OCI-LY1 (cell line): ENCODE results near the gene CHSY1.

Experiments
- H2AFZ ChIP-seq: fragments of 200-600 bp; sonication (generic), shearing (Covaris generic); 2 replicates; pipeline ENCODE4 v1.6.0; 2014; ENCODE audit warnings: antibody characterized with exemption, mild to moderate bottlenecking, low read length
- H3F3A ChIP-seq: fragments of 200-600 bp; sonication (generic), shearing (Covaris generic); 2 replicates; pipeline ENCODE4 v1.6.0; 2014; ENCODE audit warnings: mild to moderate bottlenecking, antibody characterized with exemption, low read length, moderate library complexity; ENCODE audit not compliant: insufficient read depth
- H3K27ac ChIP-seq: fragments of 200-600 bp; sonication (generic); 2 replicates; pipeline ENCODE4 v1.5.1; 2014; ENCODE audit warnings: low read length, mixed run types, mild to moderate bottlenecking, low read depth; ENCODE audit not compliant: poor library complexity, severe bottlenecking
- H3K27me3 ChIP-seq: fragments of 200-600 bp; sonication (generic); 2 replicates; pipeline ENCODE4 v1.6.0; 2014; ENCODE audit warnings: antibody characterized with exemption, mild to moderate bottlenecking, low read length, moderate library complexity; ENCODE audit not compliant: insufficient read depth
- H3K36me3 ChIP-seq: fragments of 200-600 bp; sonication (generic); 2 replicates; pipeline ENCODE4 v1.6.1; 2014; ENCODE audit warnings: mild to moderate bottlenecking, antibody characterized with exemption, low read length, moderate library complexity, mixed read lengths; ENCODE audit not compliant: insufficient read depth
- H3K4me1 ChIP-seq: fragments of 200-600 bp; sonication (generic); 2 replicates; pipeline ENCODE4 v1.5.1; 2014; ENCODE audit warnings: mild to moderate bottlenecking, low read length, moderate library complexity; ENCODE audit not compliant: insufficient read depth, severe bottlenecking
- H3K4me2 ChIP-seq: fragments of 200-600 bp; sonication (generic), shearing (Covaris generic); 2 replicates; pipeline ENCODE4 v1.6.1; 2014; ENCODE audit warnings: low read length
- H3K4me3 ChIP-seq: fragments of 200-600 bp; sonication (generic); 2 replicates; pipeline ENCODE4 v1.5.1; 2014; ENCODE audit warnings: low read length, low read depth, mild to moderate bottlenecking, mixed read lengths; ENCODE audit not compliant: poor library complexity, severe bottlenecking
- H3K79me2 ChIP-seq: fragments of 200-600 bp; shearing (Covaris generic); 2 replicates; pipeline ENCODE4 v1.6.1; 2016; ENCODE audit warnings: mixed run types, low read length, mixed read lengths; ENCODE audit not compliant: insufficient read depth
- H3K9ac ChIP-seq: fragments of 200-600 bp; sonication (generic), shearing (Covaris generic); 2 replicates; pipeline ENCODE4 v1.6.1; 2014; ENCODE audit warnings: mild to moderate bottlenecking, low read length, mixed read lengths
- H3K9me2 ChIP-seq: fragments of 200-600 bp; sonication (generic), shearing (Covaris generic); 2 replicates; pipeline ENCODE4 v1.6.1; 2014; ENCODE audit warnings: low read depth, mild to moderate bottlenecking, low read length, mixed read lengths
- H3K9me3 ChIP-seq: fragments of 200-600 bp; shearing (Covaris generic); 2 replicates; pipeline ENCODE4 v1.6.1; 2014; ENCODE audit warnings: low read length, mixed read lengths
- H4K20me1 ChIP-seq: fragments of 200-600 bp; sonication (generic), shearing (Covaris generic); 2 replicates; pipeline ENCODE4 v1.6.0; 2016; ENCODE audit warnings: mild to moderate bottlenecking, low read length; ENCODE audit not compliant: insufficient read depth
- EZH2 ChIP-seq: fragments of 200-600 bp; sonication (generic), shearing (Covaris generic); IDR thresholded peaks from 2 replicates; pipeline ENCODE4 v1.8.0; 2017; ENCODE audit warnings: borderline replicate concordance, mixed run types, mild to moderate bottlenecking, antibody characterized with exemption, low read length, moderate library complexity, mixed read lengths
- TF ChIP-seq, protein P1 (sequence below): fragments of 200-600 bp; sonication (generic), shearing (Covaris generic); IDR thresholded peaks from 2 replicates; pipeline ENCODE4 v1.5.1; 2017; ENCODE audit warnings: mild to moderate bottlenecking, antibody characterized with exemption, low read length, moderate library complexity, mixed read lengths

CHSY1 gene

DNA sequence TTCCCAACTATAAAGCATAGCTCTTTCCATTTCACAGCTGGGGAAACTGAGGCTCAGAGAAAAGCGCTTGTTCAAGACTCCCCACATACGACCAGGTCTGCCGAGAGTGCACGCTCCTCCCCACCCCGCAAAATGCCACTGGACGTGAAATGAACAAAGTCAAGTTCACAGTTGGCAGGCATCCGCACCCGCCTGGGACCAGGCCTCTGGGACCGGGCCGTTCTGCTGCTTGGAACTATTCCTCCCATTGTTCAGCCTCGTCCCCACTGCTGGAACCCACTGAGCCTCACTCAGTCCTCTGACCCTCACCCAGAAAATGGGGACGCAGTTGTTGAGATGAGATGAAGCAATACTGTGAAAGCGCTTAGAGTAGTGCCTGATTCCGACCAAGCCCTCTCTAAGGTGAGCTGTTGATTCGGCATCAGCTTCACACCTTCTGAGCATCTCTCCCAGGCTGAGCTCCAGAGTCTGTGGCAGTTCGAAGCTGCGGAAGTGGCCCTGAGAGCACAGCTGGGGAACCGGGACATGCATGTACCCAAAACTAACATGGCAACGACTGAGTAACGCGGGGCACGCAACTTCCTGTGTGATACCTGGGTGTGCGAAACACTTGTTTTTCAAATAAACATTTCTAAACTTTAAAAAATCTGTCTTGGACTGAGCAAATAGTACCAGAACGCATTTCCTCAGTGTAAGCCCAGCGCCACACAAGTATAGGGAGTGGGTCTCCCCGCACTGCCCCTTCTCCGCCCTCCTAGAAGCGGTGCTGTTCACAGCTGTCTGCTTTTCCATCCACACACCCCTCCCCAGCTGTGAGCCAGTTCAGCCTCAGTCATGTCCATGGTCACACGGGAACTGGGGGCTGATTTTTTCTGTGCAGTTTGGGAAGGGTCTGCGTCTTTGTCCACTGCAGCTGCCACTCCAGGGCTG is 93.4 kb downstream of the CHSY1 start:
- no peak overlapping the region for H3K4me2 ChIP-seq
- no peak overlapping the region for H2AFZ ChIP-seq
- no peaks in the 10 kb centered on the region for H3F3A ChIP-seq
- H3K4me3 ChIP-seq = no peak overlapping the region
- no peaks in the 10 kb centered on the region for H4K20me1 ChIP-seq
- no peaks in the 10 kb centered on the region for H3K9me2 ChIP-seq
- no peak for TF ChIP-seq EZH2
- TF ChIP-seq, protein P1, sequence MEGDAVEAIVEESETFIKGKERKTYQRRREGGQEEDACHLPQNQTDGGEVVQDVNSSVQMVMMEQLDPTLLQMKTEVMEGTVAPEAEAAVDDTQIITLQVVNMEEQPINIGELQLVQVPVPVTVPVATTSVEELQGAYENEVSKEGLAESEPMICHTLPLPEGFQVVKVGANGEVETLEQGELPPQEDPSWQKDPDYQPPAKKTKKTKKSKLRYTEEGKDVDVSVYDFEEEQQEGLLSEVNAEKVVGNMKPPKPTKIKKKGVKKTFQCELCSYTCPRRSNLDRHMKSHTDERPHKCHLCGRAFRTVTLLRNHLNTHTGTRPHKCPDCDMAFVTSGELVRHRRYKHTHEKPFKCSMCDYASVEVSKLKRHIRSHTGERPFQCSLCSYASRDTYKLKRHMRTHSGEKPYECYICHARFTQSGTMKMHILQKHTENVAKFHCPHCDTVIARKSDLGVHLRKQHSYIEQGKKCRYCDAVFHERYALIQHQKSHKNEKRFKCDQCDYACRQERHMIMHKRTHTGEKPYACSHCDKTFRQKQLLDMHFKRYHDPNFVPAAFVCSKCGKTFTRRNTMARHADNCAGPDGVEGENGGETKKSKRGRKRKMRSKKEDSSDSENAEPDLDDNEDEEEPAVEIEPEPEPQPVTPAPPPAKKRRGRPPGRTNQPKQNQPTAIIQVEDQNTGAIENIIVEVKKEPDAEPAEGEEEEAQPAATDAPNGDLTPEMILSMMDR = no peak
- H3K9ac ChIP-seq = no peak overlapping the region
- peaks cover 13% of the 10 kb centered on the region for H3K4me1 ChIP-seq
- H3K27me3 ChIP-seq = no peaks in the 10 kb centered on the region; the same call in 1 of the 2 replicates
- H3K27ac ChIP-seq = no peak overlapping the region
- no peaks in the 10 kb centered on the region for H3K36me3 ChIP-seq
- H3K9me3 ChIP-seq = no peaks in the 10 kb centered on the region
- H3K79me2 ChIP-seq = no peaks in the 10 kb centered on the region

DNA sequence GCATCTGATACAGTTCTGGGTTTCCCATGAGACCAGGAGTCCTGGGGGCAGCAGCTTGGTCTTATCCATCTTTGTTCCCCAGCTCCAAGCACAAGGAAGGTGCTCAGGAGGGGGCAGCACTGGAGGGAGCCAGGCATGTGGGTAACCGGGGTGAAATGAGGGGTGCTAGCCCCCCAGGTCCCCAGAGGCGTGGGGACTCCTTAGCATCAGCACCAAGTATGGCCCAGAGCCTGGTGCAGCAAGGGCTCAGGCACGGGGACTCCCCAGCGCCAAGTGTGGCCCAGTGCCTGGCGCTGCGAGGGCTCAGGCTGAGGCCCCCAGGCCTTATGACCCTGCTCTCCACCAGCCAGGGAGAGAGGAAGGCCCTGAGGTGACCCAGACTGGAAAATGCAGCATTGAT is 94.1 kb downstream of the CHSY1 start:
- H3K4me1 ChIP-seq = peaks cover 13% of the 10 kb centered on the region
- TF ChIP-seq, protein P1 = no peak
- no peak for TF ChIP-seq EZH2

DNA sequence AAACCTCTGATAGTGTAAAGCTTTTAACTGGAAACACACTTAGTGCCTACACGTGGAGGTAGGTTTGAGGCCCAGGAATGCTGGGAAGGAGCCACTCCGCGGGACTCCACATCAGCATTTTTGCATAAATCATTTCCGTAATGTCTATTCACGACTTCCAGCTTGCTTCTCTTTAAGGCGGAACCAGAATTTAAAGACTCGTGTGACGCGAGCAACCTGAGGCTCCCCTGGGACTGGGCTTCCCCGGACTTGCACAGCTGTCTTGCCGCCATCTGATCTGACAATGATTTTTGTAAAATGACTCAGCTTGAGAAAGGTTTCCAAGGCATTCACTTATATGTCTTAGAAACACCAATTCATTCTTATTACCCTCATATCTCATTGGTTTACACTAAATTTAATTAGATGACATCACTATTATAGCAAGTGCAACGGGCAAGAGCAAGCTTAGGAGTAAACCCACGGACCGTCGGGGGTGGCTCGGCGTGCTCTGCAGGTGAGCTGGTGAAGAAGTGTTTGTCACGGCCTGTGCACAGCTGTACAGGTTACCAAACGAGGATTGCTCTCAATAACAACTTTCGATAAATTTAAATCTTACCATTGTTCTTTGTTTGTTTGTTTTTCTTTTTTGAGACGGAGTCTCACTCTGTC is 95.2 kb downstream of the CHSY1 start:
- no peak overlapping the region for H3K9ac ChIP-seq
- H3K4me1 ChIP-seq = peaks cover 13% of the 10 kb centered on the region
- peak overlapping the region; percentile 55 for H3K4me2 ChIP-seq
- no peaks in the 10 kb centered on the region for H3K9me2 ChIP-seq
- no peaks in the 10 kb centered on the region for H3K79me2 ChIP-seq
- no peaks in the 10 kb centered on the region for H3F3A ChIP-seq
- TF ChIP-seq, protein P1 = no peak
- no peak for TF ChIP-seq EZH2
- no peaks in the 10 kb centered on the region; the same call in 1 of the 2 replicates for H3K27me3 ChIP-seq
- no peak overlapping the region for H2AFZ ChIP-seq
- H3K9me3 ChIP-seq = no peaks in the 10 kb centered on the region
- H3K4me3 ChIP-seq = peak overlapping the region; percentile 21
- no peak overlapping the region for H3K27ac ChIP-seq
- no peaks in the 10 kb centered on the region for H3K36me3 ChIP-seq
- no peaks in the 10 kb centered on the region for H4K20me1 ChIP-seq

More for the DNA sequence above, 94.1 kb downstream of the CHSY1 start:
- H3K4me2 ChIP-seq = no peak overlapping the region
- H3K4me3 ChIP-seq = no peak overlapping the region
- H2AFZ ChIP-seq = no peak overlapping the region
- H3F3A ChIP-seq = no peaks in the 10 kb centered on the region
- no peak overlapping the region for H3K27ac ChIP-seq
- no peak overlapping the region for H3K9ac ChIP-seq
- no peaks in the 10 kb centered on the region for H4K20me1 ChIP-seq
- H3K9me2 ChIP-seq = no peaks in the 10 kb centered on the region
- no peaks in the 10 kb centered on the region for H3K79me2 ChIP-seq
- H3K9me3 ChIP-seq = no peaks in the 10 kb centered on the region
- no peaks in the 10 kb centered on the region for H3K36me3 ChIP-seq
- no peaks in the 10 kb centered on the region; the same call in 1 of the 2 replicates for H3K27me3 ChIP-seq
